HG02678 (cell line): ENCODE results near the gene FAM13A.
"Not testable (repeated sequence)": the region's sequence is repeated elsewhere in the genome, so short reads cannot be mapped to it uniquely, and the experiment has no call there.

ENCODE experiments used
- ATAC-seq: cut with Tn5 transposase; IDR thresholded peaks from one replicate; pipeline ENCODE4 v1.9.1; 2021; ENCODE audit warnings: mild to moderate bottlenecking, moderate library complexity; ENCODE audit not compliant: unreplicated experiment

Gene FAM13A

DNA sequence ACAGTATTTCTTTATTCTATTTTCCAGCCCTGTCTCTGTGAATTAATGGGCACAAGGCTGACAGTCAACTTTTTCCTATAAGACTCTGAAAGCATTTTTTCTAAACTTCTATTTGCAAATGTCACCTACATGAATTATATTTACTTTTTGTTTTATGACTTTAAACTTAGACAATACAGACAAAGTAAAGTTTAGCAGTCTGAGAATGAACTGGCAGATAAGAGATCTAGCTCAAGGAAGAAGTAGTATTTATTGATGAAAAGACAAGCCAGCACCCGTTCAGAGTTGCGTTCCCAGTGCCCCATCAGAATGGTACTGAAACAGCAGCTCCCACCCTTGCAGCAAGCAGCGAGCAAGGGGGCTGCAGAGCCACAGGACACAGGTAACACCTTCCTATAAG, 148.5 kb downstream of the FAM13A start:
- ATAC-seq = no peak

DNA sequence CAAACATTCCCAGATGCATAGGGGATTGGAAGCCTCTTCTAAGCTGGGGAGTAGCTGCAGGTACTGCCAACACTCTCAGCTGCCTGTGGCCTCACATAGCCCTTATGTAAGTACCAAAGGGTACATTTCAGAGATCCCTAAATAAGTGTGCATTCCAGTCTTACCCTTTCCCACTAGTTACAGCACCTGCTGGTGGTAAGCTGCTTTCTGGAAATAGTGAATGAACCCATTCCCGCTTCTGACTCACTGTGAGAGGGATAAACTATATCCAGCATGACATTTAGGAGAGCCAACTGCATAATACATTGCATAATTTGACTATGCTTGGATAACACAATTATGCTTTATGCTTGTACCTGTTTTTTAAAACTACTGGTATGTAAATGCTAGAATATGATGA, 149.0 kb downstream of the FAM13A start:
- no peak for ATAC-seq

DNA sequence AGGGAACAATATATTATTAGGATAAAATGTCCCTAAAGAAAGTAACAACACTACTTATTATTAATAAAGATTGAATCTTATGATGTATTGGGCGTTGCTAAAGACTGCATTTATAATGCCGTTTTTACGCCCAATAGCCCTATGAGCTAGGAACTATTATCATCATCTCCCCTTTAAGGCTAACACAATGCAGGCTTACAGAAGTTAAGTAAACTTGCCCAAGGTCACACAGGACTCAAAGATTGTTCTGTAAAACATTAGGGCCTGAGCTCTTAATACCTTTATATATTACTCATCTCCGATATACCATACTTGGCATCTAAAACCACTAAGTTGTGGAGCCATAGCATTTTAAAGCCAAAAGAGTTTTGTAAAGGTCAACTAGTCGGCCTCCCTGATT, 149.5 kb downstream of the FAM13A start:
- no peak for ATAC-seq

DNA sequence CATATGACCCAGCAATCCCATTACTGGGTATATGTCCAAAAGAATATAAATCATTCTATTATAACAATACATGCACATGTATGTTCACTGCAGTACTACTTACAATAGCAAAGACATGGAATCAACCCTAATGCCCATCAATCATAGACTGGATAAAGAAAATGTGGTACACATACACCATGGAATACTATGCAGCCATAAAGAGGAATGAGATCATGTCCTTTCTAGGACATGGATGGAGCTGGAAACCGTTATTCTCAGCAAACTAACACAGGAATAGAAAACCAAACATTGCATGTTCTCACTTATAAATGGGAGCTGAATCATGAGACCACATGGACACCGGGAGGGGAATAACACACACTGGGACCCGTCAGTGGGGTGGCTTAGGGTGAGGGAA, 152.7 kb downstream of the FAM13A start:
- not testable (repeated sequence) for ATAC-seq

DNA sequence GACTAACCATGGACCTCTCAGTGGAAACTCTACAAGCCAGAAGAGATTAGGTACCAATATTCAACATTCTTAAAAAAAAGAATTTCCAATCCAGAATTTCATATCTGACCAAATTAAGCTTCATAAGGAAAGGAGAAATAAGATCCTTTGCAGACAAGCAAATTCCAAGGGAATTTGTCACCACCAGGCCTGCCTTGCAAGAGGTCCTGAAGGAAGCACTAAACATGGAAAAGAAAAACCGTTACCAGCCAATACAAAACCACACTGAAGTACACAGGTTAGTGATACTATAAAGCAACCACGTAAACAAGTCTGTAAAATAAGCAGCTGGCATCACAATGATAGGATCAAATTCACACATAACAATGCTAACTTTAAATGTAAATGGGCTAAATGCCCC, 156.6 kb downstream of the FAM13A start:
- no peak for ATAC-seq

DNA sequence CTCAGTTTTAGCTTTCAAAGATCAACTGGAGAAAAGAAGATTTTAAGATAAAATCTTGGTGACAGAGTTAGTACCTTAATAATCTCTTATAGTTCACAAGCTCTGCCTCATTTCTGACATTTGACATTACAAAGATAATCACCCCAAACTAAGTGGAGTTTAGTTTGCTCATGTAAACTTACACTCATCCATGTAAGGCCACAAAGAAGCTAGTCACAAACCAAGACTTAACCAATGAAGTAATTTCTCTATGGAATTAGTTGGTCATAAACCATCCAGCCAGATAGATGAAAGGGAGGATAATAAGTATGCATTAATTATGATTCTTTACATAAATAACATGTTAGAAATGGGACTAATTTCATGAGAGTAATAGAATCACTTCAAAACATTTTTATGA, 159.2 kb downstream of the FAM13A start:
- ATAC-seq = no peak

DNA sequence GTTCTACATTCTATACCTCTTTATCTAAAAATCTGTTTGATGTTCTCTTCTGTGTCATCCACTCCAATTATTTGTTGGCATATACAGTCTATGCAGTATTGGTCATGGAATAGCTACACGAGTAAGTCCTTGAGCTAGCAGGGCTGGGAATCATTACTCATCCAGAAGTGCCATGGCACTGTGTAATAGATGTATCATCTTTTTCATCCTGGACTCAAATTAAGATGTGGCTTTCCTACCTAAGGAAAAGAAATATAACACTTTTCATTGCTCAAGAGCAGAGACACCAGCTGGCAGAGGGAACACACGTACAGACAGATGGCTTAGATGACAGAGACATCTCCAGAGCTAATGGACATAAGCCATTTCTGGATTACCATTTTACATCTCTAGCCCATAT, 159.8 kb downstream of the FAM13A start:
- no peak for ATAC-seq

DNA sequence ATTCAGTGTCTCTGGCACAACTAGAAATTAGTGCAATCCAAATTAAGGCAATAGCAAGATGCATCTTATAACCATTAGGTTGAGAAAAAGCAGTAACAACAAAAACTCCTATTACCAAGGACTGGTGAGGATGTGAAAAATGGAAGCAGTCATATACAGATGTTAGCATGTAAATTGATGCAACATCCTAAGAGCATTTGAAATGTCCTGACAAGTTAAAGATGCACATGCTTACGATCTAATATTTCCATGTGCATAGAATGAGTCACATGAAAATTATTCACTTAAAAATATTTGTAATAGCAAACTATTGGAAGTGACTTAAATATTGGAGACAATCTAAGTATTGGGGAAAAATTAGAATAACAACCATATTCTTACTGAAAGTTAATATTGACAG, 163.0 kb downstream of the FAM13A start:
- ATAC-seq = no peak

DNA sequence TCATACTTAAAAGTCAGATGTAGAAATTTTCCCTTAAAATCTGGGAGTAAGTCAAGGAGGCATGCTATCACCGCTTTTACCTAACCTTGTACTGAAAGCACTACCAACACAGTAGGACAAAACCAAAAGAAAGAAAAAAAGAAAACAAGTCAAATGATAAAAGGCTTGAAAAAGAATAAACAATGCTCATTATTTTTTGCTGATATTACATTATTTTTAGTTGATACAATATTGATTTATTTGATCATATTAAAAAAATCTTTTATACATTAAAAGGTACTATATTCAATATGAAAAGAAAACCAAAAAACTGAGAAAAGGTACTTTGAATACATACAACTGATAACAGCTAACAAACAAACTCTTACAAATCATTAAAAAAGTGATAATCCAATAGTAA, 164.3 kb downstream of the FAM13A start:
- ATAC-seq = no peak

DNA sequence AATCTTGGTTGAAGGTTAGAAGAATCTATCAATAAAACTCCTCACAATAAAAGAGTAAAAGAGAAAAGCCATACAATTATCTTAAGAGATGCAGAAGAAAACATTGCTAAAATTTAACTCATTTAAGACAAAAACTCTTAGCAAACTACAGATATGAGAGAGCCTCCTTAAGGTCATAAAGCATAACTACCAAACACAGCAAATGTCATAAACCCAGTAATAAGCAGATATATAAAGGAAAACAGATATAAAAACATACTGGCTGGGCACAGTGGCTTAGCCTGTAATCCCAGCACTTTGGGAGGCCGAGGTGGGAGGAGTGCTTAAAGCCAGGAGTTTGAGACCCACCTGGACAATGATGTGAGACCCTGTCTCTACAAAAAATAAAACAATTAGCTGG, 165.3 kb downstream of the FAM13A start:
- ATAC-seq = no peak

DNA sequence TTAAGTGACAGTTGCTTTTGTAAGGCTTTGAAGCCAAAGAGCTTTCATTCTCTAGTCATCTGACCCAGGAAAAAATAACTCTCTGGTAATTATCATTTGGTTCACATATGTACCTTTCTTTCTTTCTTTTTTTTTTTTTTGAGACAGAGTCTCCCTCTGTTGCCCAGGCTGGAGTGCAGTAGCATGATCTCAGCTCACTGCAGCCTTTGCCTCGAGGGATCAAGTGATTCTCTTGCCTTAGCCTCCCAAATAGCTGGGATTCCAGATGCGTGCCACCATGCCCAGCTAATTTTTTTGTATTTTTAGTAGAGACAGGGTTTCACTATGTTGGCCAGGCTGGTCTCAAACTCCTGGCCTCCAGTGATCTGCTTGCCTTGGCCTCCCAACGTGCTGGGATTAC, 169.6 kb downstream of the FAM13A start:
- ATAC-seq = not testable (repeated sequence)

DNA sequence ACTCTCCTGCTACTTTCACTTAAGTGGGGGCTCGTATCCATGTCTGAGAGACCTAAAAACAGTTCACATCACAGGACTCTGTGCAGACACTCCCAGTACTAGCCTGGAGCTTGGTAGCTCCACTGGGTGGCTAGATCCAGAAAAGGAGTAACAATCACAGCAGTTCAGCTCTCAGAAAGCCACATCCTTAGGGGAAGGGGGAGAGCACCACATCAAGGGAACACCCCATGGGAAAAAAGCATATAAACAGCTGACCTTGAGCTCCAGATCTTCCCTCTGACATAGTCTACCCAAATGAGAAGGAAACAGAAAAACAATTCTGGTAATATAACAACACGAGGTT, 175.8 kb downstream of the FAM13A start:
- ATAC-seq = no peak

DNA sequence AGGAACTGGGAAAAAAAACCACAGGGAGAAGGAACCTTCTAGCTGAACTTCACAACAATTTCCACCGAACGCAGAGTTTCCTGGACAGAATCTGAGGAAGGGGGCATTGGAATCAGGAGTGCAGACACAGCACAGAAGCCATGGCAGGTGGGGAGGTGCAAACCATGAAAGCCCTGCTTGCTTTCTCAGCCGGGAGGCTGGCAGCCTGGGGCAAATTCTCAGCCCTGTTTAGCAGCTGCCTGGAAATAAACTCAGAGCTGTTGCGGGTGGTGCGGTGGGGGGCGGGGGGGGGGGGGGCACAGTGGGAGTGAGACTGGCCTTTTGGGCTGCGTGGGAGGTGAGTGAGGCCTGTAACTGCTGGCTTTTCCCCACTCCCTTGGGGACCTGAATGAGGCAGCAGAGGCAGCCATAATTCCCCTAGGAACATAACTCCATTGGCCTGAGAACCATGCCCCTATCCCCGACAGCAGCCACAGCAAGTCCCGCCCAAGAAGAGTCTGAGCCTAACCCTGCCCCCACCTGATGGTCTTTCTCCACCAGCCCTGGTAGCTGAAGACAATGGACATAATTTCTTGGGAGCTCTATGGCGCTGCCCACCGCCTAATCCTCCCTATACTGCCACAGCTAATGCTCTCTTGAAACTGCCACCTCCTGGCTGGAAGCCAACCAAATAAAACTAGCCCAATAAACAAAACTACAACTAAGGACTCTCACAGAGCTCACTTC, 176.3 kb downstream of the FAM13A start:
- no peak for ATAC-seq

DNA sequence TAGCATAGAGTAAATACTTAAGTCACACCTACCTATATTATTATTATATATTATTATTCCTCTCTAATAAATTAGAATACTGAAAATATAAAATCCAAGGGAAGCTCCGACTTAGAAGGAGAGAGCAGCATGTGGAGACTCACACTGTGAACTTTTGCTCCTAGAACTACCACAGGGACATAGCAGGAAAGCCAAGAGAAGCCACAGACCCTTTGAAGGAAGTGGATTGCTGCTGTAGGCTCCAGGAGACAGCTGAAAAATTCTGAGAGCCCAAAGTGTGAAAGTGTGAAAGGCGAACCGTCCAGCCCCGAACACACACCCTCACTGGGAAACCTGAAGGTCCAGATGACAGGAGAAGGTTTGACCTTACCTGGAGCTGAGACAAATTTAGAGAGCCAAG, 177.0 kb downstream of the FAM13A start:
- no peak for ATAC-seq

DNA sequence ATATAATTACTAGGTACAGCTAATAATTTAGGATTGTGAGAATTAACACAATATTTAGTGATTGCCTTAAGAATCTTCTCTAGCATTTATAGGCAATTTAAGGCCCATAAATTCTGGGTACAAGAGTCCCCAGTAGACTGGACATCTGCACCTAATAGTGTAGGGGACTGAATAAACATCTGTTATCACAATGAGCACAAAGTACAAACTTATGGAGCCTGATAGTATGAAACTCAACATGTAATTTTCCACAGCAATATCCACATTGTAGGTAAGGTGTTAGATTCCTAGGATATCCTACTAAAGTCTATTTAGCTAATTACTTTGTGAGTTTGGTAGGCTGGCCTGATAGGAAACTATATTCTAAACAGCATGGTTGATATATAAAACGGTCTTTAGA, 178.3 kb downstream of the FAM13A start:
- ATAC-seq = no peak

DNA sequence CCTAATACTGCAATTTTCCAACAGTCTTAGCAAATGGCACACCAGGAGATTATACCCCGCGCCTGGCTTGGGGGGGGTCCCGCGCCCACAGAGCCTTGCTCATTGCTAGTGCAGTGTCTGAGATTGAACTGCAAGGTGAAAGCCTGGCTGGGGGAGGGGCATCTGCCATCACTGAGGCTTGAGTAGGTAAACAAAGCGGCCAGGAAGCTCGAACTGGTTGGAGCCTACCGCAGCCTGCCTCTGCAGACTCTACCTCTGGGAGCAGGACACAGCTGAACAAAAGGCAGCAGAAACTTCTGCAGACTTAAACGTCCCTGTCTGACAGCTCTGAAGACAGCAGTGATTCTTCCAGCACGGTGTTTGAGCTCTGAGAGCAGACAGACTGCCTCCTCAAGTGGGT, 186.6 kb downstream of the FAM13A start:
- ATAC-seq = no peak

DNA sequence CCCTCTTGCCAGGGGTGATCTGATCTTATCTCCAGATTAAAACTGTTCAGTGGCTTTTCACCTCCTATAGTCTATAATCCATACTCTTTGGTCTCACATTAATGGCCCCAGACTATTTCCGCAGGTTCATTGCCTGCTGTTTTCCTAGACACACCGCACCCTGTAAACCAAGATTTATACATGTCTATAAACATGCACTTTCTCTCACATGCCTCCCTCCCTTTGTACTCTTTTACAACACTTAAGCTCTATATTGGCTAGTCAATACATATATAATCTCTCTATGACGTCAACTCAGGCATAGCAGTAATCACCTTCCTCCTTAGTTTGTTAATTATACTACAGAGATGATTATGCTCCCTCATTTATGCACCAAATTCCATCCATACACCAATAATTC, 188.5 kb downstream of the FAM13A start:
- ATAC-seq = no peak

DNA sequence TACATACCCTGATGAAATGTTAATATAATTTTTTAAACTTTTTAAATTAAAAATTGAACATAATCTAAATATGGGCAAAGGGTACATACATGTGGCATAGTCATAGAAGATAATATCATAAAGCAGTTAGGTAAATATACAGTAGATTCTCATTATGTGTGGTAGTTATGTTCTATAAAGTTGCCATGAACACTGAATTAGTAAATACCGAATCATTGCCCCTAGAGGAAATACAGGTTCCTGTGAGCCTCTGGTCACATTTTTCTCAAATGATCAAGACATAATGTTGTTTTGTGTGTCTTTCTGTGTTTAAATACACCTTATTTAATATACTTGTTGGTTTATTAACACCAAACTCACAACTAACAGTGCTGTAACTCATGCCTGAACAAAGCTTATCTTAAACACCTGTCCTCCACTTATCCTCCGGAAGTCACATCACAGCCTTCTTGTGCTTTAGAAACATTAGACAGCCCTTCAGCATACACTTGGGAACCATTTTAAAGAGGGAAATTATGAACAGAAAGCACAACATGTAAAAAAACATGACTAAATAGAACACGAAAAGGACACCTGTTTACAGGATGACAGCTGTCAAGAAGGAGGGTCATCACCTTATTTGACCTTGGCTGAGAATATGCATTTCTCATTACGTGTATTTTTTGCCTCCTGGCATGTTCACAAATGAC, 190.0 kb downstream of the FAM13A start:
- no peak for ATAC-seq

DNA sequence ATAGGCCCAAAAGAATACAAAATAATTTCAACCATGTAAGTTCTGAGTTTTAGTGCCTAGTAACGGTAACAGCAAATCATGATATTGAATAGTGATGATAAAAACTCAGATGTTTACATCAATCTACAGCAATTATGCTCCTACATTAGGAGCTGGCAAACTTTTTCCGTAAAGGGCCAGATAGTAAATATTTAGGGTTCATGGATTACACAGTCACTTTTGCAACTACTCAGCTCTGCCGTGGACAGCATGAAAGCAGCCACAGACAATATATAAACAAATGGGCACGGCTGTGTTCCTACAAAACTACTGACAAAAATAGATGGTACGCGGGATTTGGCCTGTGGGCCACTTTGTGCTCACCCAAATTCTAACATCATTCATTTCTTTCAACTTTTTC, 191.5 kb downstream of the FAM13A start:
- no peak for ATAC-seq

DNA sequence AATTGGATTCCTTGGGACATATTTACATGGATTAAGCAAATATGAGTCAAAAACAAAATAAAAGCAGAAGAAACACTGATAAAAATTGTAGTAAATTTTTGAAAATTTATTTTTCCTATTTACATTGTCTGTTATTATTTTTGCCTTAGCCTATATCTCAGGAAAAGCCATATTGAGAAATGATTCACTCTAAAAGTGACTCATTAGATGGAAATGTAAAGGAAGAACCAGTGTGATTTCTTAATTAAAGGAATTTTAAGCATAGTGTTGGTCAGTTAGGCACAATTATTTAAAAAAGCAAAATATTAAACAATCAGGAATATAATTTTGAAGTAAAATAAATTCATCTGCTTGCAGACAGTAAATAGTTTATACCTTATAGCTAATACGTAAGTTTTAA, 191.9 kb downstream of the FAM13A start:
- ATAC-seq = no peak

DNA sequence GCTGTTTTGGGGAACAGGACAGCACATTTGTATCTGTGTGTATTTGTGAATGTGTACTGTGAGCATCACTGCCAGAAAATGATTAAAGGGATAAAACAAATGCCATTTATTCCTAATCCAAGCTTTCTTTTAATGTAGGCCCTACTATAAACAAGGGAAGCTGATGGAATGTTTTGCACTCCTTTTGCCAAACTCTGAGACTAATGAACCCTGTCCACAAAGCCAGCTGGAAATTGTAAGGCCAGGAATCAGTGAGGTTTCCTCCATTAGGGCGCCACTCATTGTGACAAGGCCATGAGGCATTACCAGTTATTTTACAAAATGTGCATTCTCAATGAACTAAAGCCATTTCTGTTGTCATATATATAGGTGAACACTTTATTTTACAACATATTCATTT, 196.4 kb downstream of the FAM13A start:
- no peak for ATAC-seq

DNA sequence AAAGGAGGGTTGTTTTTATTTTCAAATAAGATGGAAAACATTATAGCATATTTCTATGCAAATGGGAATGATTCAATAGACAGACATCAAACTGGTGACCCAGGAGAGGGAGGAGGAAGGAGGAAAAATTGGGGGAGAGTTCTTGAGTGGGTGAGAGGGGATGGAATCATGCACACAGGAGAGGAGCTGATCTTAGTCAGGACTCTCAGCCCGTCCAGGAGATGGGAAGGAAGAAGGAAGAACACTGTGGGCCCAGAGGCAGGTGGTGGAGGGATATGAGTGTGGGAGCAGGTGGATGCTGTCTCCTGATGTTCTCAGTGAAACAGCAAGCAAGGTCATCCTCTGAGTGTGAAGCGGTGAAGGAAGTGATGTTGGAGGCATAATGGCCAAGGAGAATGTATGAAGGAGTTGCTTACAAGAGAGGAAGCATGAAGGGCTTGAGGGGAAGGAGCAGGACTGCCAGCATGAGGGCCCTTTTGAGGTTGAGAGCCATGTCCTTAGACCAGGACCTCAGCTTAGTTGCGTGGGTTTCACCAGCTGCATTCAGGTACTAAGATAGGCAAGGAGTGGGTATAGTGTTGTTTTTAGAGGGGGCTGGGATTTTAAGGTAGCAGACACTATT, 197.7 kb downstream of the FAM13A start:
- peak; percentile 30 for ATAC-seq
